ENCODE measurements around the gene TSPAN5.

Gene TSPAN5

GRCh38 chr4:98687876-98688275 lies 29.5 kb upstream of the TSPAN5 start:
- Histone ChIP-seq H3K9ac (ENCODE audit: low read length in 2 of 2) (no peak overlapping the region), H3K36me3 (ENCODE audit: control insufficient read depth in 2 of 2, insufficient read depth in 2 of 2, low read length in 2 of 2) (no peaks in the 10 kb centered on the region), H3K4me1 (ENCODE audit: control insufficient read depth, insufficient read depth, low read length) (no peaks in the 10 kb centered on the region)

GRCh38 chr4:98686847-98687246 lies 28.4 kb upstream of the TSPAN5 start:
- no peaks in the 10 kb centered on the region for H3K4me1 ChIP-seq (ENCODE audit: control insufficient read depth, insufficient read depth, low read length)
- H3K27me3 ChIP-seq (ENCODE audit: control insufficient read depth in 1 of 2, insufficient read depth in 2 of 2, low read length in 2 of 2), result no peaks in the 10 kb centered on the region
- no peaks in the 10 kb centered on the region for H3K9me3 ChIP-seq (ENCODE audit: control insufficient read depth in 2 of 2, low read length in 2 of 2)
- H3K27ac ChIP-seq (ENCODE audit: low read length), result no peak overlapping the region
- H3K9ac ChIP-seq (ENCODE audit: low read length in 2 of 2), result no peak overlapping the region
- no peaks in the 10 kb centered on the region for H3K36me3 ChIP-seq (ENCODE audit: control insufficient read depth in 2 of 2, insufficient read depth in 2 of 2, low read length in 2 of 2)
- no peak overlapping the region for H3K4me3 ChIP-seq (ENCODE audit: low read length in 2 of 2)

More at GRCh38 chr4:98687876-98688275, 29.5 kb upstream of the TSPAN5 start:
- Histone ChIP-seq H3K27me3 (ENCODE audit: control insufficient read depth in 1 of 2, insufficient read depth in 2 of 2, low read length in 2 of 2) (no peaks in the 10 kb centered on the region), H3K4me3 (ENCODE audit: low read length in 2 of 2) (no peak overlapping the region), H3K9me3 (ENCODE audit: control insufficient read depth in 2 of 2, low read length in 2 of 2) (no peaks in the 10 kb centered on the region), H3K27ac (ENCODE audit: low read length) (no peak overlapping the region)

- Histone ChIP-seq H3K9ac (ENCODE audit: low read length in 2 of 2) (no peak overlapping the region), H3K4me3 (ENCODE audit: low read length in 2 of 2) (no peak overlapping the region), H3K27me3 (ENCODE audit: control insufficient read depth in 1 of 2, insufficient read depth in 2 of 2, low read length in 2 of 2) (no peaks in the 10 kb centered on the region), H3K36me3 (ENCODE audit: control insufficient read depth in 2 of 2, insufficient read depth in 2 of 2, low read length in 2 of 2) (no peaks in the 10 kb centered on the region), H3K27ac (ENCODE audit: low read length) (no peak overlapping the region), H3K4me1 (ENCODE audit: control insufficient read depth, insufficient read depth, low read length) (no peaks in the 10 kb centered on the region), H3K9me3 (ENCODE audit: control insufficient read depth in 2 of 2, low read length in 2 of 2) (no peaks in the 10 kb centered on the region)
Observed at GRCh38 chr4:98686043-98686707, 27.8 kb upstream of the TSPAN5 start.

GRCh38 chr4:98685225-98686042 lies 27.0 kb upstream of the TSPAN5 start:
- no peak overlapping the region for H3K27ac ChIP-seq (ENCODE audit: low read length)
- no peaks in the 10 kb centered on the region for H3K9me3 ChIP-seq (ENCODE audit: control insufficient read depth in 2 of 2, low read length in 2 of 2)
- H3K9ac ChIP-seq (ENCODE audit: low read length in 2 of 2), result no peak overlapping the region
- no peaks in the 10 kb centered on the region for H3K4me1 ChIP-seq (ENCODE audit: control insufficient read depth, insufficient read depth, low read length)
- H3K27me3 ChIP-seq (ENCODE audit: control insufficient read depth in 1 of 2, insufficient read depth in 2 of 2, low read length in 2 of 2), result no peaks in the 10 kb centered on the region
- H3K4me3 ChIP-seq (ENCODE audit: low read length in 2 of 2), result no peak overlapping the region
- H3K36me3 ChIP-seq (ENCODE audit: control insufficient read depth in 2 of 2, insufficient read depth in 2 of 2, low read length in 2 of 2), result no peaks in the 10 kb centered on the region

- Histone ChIP-seq H3K9me3 (ENCODE audit: control insufficient read depth in 2 of 2, low read length in 2 of 2) (no peaks in the 10 kb centered on the region), H3K27me3 (ENCODE audit: control insufficient read depth in 1 of 2, insufficient read depth in 2 of 2, low read length in 2 of 2) (no peaks in the 10 kb centered on the region), H3K4me3 (ENCODE audit: low read length in 2 of 2) (no peak overlapping the region), H3K27ac (ENCODE audit: low read length) (no peak overlapping the region), H3K9ac (ENCODE audit: low read length in 2 of 2) (no peak overlapping the region), H3K4me1 (ENCODE audit: control insufficient read depth, insufficient read depth, low read length) (no peaks in the 10 kb centered on the region), H3K36me3 (ENCODE audit: control insufficient read depth in 2 of 2, insufficient read depth in 2 of 2, low read length in 2 of 2) (no peaks in the 10 kb centered on the region)
Observed at GRCh38 chr4:98682719-98683118, 24.3 kb upstream of the TSPAN5 start.

GRCh38 chr4:98680806-98681205 lies 22.4 kb upstream of the TSPAN5 start:
- no peak overlapping the region for H3K4me3 ChIP-seq (ENCODE audit: low read length in 2 of 2)
- H3K27me3 ChIP-seq (ENCODE audit: control insufficient read depth in 1 of 2, insufficient read depth in 2 of 2, low read length in 2 of 2), result no peaks in the 10 kb centered on the region
- no peak overlapping the region for H3K9ac ChIP-seq (ENCODE audit: low read length in 2 of 2)
- H3K36me3 ChIP-seq (ENCODE audit: control insufficient read depth in 2 of 2, insufficient read depth in 2 of 2, low read length in 2 of 2), result no peaks in the 10 kb centered on the region
- H3K27ac ChIP-seq (ENCODE audit: low read length), result no peak overlapping the region
- no peaks in the 10 kb centered on the region for H3K9me3 ChIP-seq (ENCODE audit: control insufficient read depth in 2 of 2, low read length in 2 of 2)
- H3K4me1 ChIP-seq (ENCODE audit: control insufficient read depth, insufficient read depth, low read length), result no peaks in the 10 kb centered on the region

- Histone ChIP-seq H3K4me1 (ENCODE audit: control insufficient read depth, insufficient read depth, low read length) (no peaks in the 10 kb centered on the region), H3K27ac (ENCODE audit: low read length) (no peak overlapping the region), H3K36me3 (ENCODE audit: control insufficient read depth in 2 of 2, insufficient read depth in 2 of 2, low read length in 2 of 2) (no peaks in the 10 kb centered on the region)
Observed at GRCh38 chr4:98679738-98680137, 21.3 kb upstream of the TSPAN5 start.

GRCh38 chr4:98677799-98678198 lies 19.4 kb upstream of the TSPAN5 start:
- Histone ChIP-seq H3K4me1 (ENCODE audit: control insufficient read depth, insufficient read depth, low read length) (no peaks in the 10 kb centered on the region), H3K4me3 (ENCODE audit: low read length in 2 of 2) (no peak overlapping the region), H3K9ac (ENCODE audit: low read length in 2 of 2) (no peak overlapping the region), H3K9me3 (ENCODE audit: control insufficient read depth in 2 of 2, low read length in 2 of 2) (no peaks in the 10 kb centered on the region), H3K36me3 (ENCODE audit: control insufficient read depth in 2 of 2, insufficient read depth in 2 of 2, low read length in 2 of 2) (no peaks in the 10 kb centered on the region), H3K27ac (ENCODE audit: low read length) (no peak overlapping the region), H3K27me3 (ENCODE audit: control insufficient read depth in 1 of 2, insufficient read depth in 2 of 2, low read length in 2 of 2) (no peaks in the 10 kb centered on the region)

More at GRCh38 chr4:98679738-98680137, 21.3 kb upstream of the TSPAN5 start:
- H3K27me3 ChIP-seq (ENCODE audit: control insufficient read depth in 1 of 2, insufficient read depth in 2 of 2, low read length in 2 of 2), result no peaks in the 10 kb centered on the region
- no peak overlapping the region for H3K4me3 ChIP-seq (ENCODE audit: low read length in 2 of 2)
- H3K9ac ChIP-seq (ENCODE audit: low read length in 2 of 2), result no peak overlapping the region
- H3K9me3 ChIP-seq (ENCODE audit: control insufficient read depth in 2 of 2, low read length in 2 of 2), result no peaks in the 10 kb centered on the region

- Histone ChIP-seq H3K36me3 (ENCODE audit: control insufficient read depth in 2 of 2, insufficient read depth in 2 of 2, low read length in 2 of 2) (no peaks in the 10 kb centered on the region), H3K4me3 (ENCODE audit: low read length in 2 of 2) (no peak overlapping the region), H3K27me3 (ENCODE audit: control insufficient read depth in 1 of 2, insufficient read depth in 2 of 2, low read length in 2 of 2) (no peaks in the 10 kb centered on the region), H3K27ac (ENCODE audit: low read length) (no peak overlapping the region), H3K4me1 (ENCODE audit: control insufficient read depth, insufficient read depth, low read length) (no peaks in the 10 kb centered on the region), H3K9me3 (ENCODE audit: control insufficient read depth in 2 of 2, low read length in 2 of 2) (no peaks in the 10 kb centered on the region), H3K9ac (ENCODE audit: low read length in 2 of 2) (no peak overlapping the region)
Observed at GRCh38 chr4:98674404-98675173, 16.2 kb upstream of the TSPAN5 start.

- Histone ChIP-seq H3K4me1 (ENCODE audit: control insufficient read depth, insufficient read depth, low read length) (no peaks in the 10 kb centered on the region), H3K9me3 (ENCODE audit: control insufficient read depth in 2 of 2, low read length in 2 of 2) (no peaks in the 10 kb centered on the region)
Observed at GRCh38 chr4:98673978-98674377, 15.6 kb upstream of the TSPAN5 start.

More at GRCh38 chr4:98673978-98674377, 15.6 kb upstream of the TSPAN5 start:
- H3K27ac ChIP-seq (ENCODE audit: low read length), result no peak overlapping the region
- no peak overlapping the region for H3K9ac ChIP-seq (ENCODE audit: low read length in 2 of 2)
- no peaks in the 10 kb centered on the region for H3K36me3 ChIP-seq (ENCODE audit: control insufficient read depth in 2 of 2, insufficient read depth in 2 of 2, low read length in 2 of 2)
- no peaks in the 10 kb centered on the region for H3K27me3 ChIP-seq (ENCODE audit: control insufficient read depth in 1 of 2, insufficient read depth in 2 of 2, low read length in 2 of 2)
- H3K4me3 ChIP-seq (ENCODE audit: low read length in 2 of 2), result no peak overlapping the region

Measured in stomach smooth muscle (tissue), 2 donors.